K562 (cell line): ENCODE measurements around the gene ARMC9. TPM values are rescaled to one million over a fixed set of nuclear protein-coding genes. Genes with fewer than 3 reads are reported as not detected.

ENCODE experiments used
- FOXA1 ChIP-seq: fragments of 450-650 bp; IDR thresholded peaks from 2 replicates; pipeline ENCODE4 v1.6.1; 2016; ENCODE audit warnings: mild to moderate bottlenecking, borderline replicate concordance
- TAF7 ChIP-seq: fragments of 450-650 bp; IDR thresholded peaks from 2 replicates; pipeline ENCODE4 v1.6.1; 2016; ENCODE audit warnings: missing genetic modification characterization, missing compliant biosample characterization
- ZC3H11A ChIP-seq: IDR thresholded peaks from 2 replicates; pipeline ENCODE4 v1.6.1; 2012; ENCODE audit warnings: low read depth, low read length, improper control_type of control experiment
- ZNF121 ChIP-seq: sonication (generic); formaldehyde crosslinking; conservative IDR thresholded peaks from 2 replicates; pipeline ENCODE4 v1.8.0; 2022; ENCODE audit warnings: missing genetic modification reagents
- ZNF143 ChIP-seq: sonication (generic); formaldehyde crosslinking; IDR thresholded peaks from 2 replicates; pipeline ENCODE4 v1.9.0; 2022; ENCODE audit warnings: mild to moderate bottlenecking, missing genetic modification reagents
- polyA plus RNA-seq, 8 experiments: library from polyadenylated mRNA; depleted of rRNA in 4 of 8; stranded (reverse) in 5 of 8; unstranded in 3 of 8; fragments of >200 nt; fragmentation: Nextera tagmentation in 2 of 8; fragmentation: Illumina TruSeq in 1 of 8; extraction: Ambion mirVana in 2 of 8; extraction: Trizol in 1 of 8; gene quantifications; 2 replicates each; pipeline versions ENCODE4 v1.2.1 to v1.2.3, GENCODE V29; 2011 to 2014; ENCODE audit warnings: inconsistent platforms in 1 of 8, missing spikeins in 1 of 8
- total RNA-seq, 7 experiments: library from RNA; depleted of rRNA in 6 of 7; stranded (reverse); fragments of >200 nt in 6 of 7; fragmentation: Illumina TruSeq in 2 of 7; extraction: Trizol in 2 of 7; gene quantifications; 2 replicates each; pipeline versions ENCODE4 v1.2.1 to v1.2.3, GENCODE V29; 2011 to 2021; ENCODE audit warnings: low replicate concordance in 1 of 7
- TF ChIP-seq, protein P1 (sequence below), 2 experiments: fragments of 450-650 bp; IDR thresholded peaks; 2 replicates each; pipeline ENCODE4 v1.6.1; 2016; ENCODE audit warnings: mild to moderate bottlenecking in 2 of 2, borderline replicate concordance in 1 of 2, low read depth in 1 of 2, moderate library complexity in 1 of 2
- TF ChIP-seq, protein P2 (sequence below): sonication (generic); formaldehyde crosslinking; IDR thresholded peaks from 2 replicates; pipeline ENCODE4 v1.8.0; 2022; ENCODE audit warnings: mild to moderate bottlenecking, missing genetic modification reagents

Gene ARMC9
- total and polyA plus RNA-seq, 9 of the 15 experiments (the other 6 are each of a cell fraction or from before 2014, with no cell fraction given) = 0.36 to 2.3 (median 1.1) TPM

DNA sequence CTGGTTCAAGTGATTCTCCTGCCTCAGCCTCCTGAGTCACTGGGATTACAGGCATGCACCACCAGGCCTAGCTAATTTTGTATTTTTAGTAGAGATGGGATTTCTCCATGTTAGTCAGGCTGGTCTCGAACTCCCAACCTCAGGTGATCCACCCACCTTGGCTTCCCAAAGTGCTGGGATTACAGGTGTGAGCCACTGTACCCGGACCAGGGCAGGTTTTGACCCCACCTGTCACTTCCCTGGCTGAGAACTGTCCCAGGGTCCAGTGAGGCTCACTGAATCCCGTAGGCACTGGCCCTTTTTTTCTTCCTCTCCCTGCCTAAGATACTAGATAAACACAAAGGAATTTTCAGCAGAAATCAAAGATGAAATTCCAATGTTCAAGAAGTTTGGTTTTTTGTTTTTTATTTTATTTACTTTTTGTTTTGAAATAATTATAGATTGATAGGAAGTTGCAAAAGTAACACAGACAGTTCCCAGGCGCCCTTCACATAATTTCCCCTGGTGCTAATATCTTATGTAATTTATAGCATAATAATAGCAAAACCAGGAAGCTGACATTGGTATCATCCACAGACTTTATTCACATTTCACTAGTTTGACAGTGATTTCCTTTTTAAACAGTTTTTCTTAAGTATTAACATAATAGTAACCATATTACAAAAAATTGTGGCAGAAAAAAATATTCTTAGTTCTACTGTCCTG is 144.7 kb downstream of the ARMC9 start (continued):
- TF ChIP-seq, protein P1, sequence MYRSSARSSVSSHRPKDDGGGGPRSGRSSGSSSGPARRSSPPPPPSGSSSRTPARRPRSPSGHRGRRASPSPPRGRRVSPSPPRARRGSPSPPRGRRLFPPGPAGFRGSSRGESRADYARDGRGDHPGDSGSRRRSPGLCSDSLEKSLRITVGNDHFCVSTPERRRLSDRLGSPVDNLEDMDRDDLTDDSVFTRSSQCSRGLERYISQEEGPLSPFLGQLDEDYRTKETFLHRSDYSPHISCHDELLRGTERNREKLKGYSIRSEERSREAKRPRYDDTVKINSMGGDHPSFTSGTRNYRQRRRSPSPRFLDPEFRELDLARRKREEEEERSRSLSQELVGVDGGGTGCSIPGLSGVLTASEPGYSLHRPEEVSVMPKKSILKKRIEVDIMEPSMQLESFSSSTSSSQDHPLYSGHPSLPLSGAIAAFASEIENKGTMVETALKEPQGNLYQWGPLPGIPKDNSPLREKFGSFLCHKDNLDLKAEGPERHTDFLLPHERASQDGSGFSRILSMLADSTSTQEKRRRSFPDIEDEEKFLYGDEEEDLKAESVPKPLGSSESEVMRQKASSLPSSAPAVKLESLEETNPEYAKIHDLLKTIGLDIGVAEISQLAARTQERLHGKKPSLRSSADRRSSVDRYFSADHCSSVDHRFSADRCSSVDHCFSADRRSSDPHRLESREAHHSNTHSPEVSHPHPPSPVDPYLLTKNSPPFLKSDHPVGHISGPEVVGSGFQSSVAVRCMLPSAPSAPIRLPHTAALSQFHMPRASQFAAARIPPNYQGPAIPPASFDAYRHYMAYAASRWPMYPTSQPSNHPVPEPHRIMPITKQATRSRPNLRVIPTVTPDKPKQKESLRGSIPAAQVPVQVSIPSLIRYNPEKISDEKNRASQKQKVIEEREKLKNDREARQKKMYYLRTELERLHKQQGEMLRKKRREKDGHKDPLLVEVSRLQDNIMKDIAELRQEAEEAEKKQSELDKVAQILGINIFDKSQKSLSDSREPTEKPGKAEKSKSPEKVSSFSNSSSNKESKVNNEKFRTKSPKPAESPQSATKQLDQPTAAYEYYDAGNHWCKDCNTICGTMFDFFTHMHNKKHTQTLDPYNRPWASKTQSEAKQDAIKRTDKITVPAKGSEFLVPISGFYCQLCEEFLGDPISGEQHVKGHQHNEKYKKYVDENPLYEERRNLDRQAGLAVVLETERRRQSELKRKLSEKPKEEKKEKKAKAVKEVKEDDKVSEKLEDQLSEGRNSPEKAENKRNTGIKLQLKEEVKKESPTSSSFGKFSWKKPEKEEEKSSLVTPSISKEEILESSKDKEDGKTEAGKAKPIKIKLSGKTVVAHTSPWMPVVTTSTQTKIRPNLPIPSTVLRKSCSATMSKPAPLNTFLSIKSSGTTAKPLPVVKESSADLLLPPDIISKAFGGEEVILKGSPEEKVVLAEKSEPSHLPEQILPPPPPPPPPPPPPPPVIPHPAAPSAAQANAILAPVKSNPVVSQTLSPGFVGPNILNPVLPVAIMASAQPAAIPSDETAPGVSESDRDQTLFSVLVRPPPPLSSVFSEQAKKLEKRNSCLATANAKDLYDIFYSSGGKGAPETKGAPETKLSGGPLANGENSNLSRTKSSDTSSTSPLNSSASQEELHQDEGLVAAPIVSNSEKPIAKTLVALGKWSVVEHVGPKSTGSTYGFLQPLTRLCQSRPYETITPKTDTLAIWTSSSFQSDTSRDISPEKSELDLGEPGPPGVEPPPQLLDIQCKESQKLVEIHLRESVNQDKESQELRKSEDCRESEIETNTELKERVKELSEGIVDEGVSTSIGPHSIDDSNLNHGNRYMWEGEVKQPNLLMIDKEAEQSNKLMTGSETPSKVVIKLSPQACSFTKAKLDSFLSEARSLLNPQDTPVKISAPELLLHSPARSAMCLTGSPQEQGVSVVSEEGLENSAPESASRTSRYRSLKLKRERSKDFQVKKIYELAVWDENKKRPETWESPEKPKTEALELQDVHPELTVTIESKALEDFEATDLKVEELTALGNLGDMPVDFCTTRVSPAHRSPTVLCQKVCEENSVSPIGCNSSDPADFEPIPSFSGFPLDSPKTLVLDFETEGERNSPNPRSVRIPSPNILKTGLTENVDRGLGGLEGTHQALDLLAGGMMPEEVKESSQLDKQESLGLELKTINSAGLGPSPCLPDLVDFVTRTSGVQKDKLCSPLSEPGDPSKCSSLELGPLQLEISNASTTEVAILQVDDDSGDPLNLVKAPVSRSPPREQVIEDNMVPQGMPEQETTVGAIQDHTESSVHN (IDR thresholded peaks at IDR 0.05; ENCODE audit: borderline replicate concordance in 1 of 2, low read depth in 1 of 2) = no peak
- TF ChIP-seq ZC3H11A = no peak
- TF ChIP-seq, protein P2, sequence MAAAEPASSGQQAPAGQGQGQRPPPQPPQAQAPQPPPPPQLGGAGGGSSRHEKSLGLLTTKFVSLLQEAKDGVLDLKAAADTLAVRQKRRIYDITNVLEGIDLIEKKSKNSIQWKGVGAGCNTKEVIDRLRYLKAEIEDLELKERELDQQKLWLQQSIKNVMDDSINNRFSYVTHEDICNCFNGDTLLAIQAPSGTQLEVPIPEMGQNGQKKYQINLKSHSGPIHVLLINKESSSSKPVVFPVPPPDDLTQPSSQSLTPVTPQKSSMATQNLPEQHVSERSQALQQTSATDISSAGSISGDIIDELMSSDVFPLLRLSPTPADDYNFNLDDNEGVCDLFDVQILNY = no peak
- no peak for TF ChIP-seq FOXA1
- no peak for TF ChIP-seq TAF7 (tag)
- TF ChIP-seq ZNF121 = no peak
- TF ChIP-seq ZNF143 = no peak
